ENCODE data around the gene CCSAP. TPM values are rescaled to one million over a fixed set of nuclear protein-coding genes. Genes with fewer than 3 reads are reported as not detected.

Gene CCSAP
- total RNA-seq, 1 donor from 2014 or later: 9.1 TPM

GRCh38 chr1:229325853-229326487 is 16.9 kb downstream of the CCSAP start:
- H3K9me3 Mint-ChIP-seq: no peaks in the 10 kb centered on the region
- peaks cover 17% of the 10 kb centered on the region for H3K36me3 Mint-ChIP-seq (ENCODE audit: low read depth)
- no peak for DNase-seq (ENCODE audit: low read depth, low spot score)
- H3K4me3 Mint-ChIP-seq: no peak overlapping the region
- H3K4me1 Mint-ChIP-seq: peaks cover 15% of the 10 kb centered on the region
- H3K27ac Mint-ChIP-seq (ENCODE audit: unreplicated experiment): peak overlapping the region; percentile 88
- H3K27me3 Mint-ChIP-seq (ENCODE audit: low read depth): no peaks in the 10 kb centered on the region
- no peak for TF ChIP-seq CTCF (conservative IDR thresholded peaks at IDR 0.05)

- peaks cover 17% of the 10 kb centered on the region for H3K36me3 Mint-ChIP-seq (ENCODE audit: low read depth)
- no peaks in the 10 kb centered on the region for H3K9me3 Mint-ChIP-seq
- no peak overlapping the region for H3K27ac Mint-ChIP-seq (ENCODE audit: unreplicated experiment)
- DNase-seq (ENCODE audit: low read depth, low spot score): no peak
- peaks cover 15% of the 10 kb centered on the region for H3K4me1 Mint-ChIP-seq
- H3K4me3 Mint-ChIP-seq: no peak overlapping the region
- no peaks in the 10 kb centered on the region for H3K27me3 Mint-ChIP-seq (ENCODE audit: low read depth)
- no peak for TF ChIP-seq CTCF (conservative IDR thresholded peaks at IDR 0.05)
Measured at GRCh38 chr1:229325401-229325800, 17.4 kb downstream of the CCSAP start.

GRCh38 chr1:229323885-229324553 is 18.8 kb downstream of the CCSAP start:
- Mint-ChIP-seq H3K9me3 (no peaks in the 10 kb centered on the region), H3K4me1 (peaks cover 15% of the 10 kb centered on the region), H3K36me3 (ENCODE audit: low read depth) (peaks cover 18% of the 10 kb centered on the region), H3K4me3 (no peak overlapping the region), H3K27me3 (ENCODE audit: low read depth) (no peaks in the 10 kb centered on the region), H3K27ac (ENCODE audit: unreplicated experiment) (no peak overlapping the region)
- TF ChIP-seq CTCF (conservative IDR thresholded peaks at IDR 0.05): no peak
- DNase-seq (ENCODE audit: low read depth, low spot score): no peak

DNA sequence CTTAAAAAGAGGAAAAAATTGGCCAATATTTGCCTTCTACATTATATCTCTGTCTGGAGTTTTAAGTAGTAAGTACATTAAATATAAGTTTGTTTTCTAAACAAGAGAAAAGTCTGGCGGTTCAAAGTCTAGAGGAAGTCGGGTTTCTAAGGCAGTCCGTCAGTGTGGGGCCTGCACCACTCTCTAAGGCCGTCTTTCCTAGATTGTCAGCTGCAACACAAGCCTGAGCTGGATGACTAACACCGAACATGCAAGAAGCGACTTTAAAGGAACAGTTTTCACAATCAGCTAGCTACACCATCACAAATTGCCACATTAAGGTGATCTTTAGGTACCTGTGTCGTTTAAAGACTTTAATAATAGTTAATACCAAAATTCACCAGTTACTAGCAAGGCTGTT is 19.6 kb downstream of the CCSAP start:
- Mint-ChIP-seq H3K36me3 (ENCODE audit: low read depth) (peaks cover 18% of the 10 kb centered on the region), H3K27me3 (ENCODE audit: low read depth) (no peaks in the 10 kb centered on the region), H3K4me3 (no peak overlapping the region), H3K27ac (ENCODE audit: unreplicated experiment) (no peak overlapping the region), H3K4me1 (peaks cover 17% of the 10 kb centered on the region), H3K9me3 (no peaks in the 10 kb centered on the region)
- DNase-seq (ENCODE audit: low read depth, low spot score): no peak
- TF ChIP-seq CTCF (conservative IDR thresholded peaks at IDR 0.05): no peak

GRCh38 chr1:229319487-229319886 is 23.4 kb downstream of the CCSAP start:
- Mint-ChIP-seq H3K4me3 (no peak overlapping the region), H3K27me3 (ENCODE audit: low read depth) (no peaks in the 10 kb centered on the region), H3K27ac (ENCODE audit: unreplicated experiment) (no peak overlapping the region), H3K9me3 (no peaks in the 10 kb centered on the region), H3K36me3 (ENCODE audit: low read depth) (peaks cover 9% of the 10 kb centered on the region), H3K4me1 (peaks cover 6% of the 10 kb centered on the region)
- DNase-seq (ENCODE audit: low read depth, low spot score): no peak
- TF ChIP-seq CTCF (conservative IDR thresholded peaks at IDR 0.05): no peak
